B cell (primary cell): Measurements from ENCODE around the gene XYLT1. TPM values are rescaled to one million over a fixed set of nuclear protein-coding genes. Genes with fewer than 3 reads are reported as not detected.

Experiments
- ATAC-seq: fragments of 200-7000 bp; cut with Tn5 transposase; one replicate; pipeline ENCODE4 v1.10.0; 2021; ENCODE audit warnings: low read depth, mild to moderate bottlenecking, moderate number of reproducible peaks, moderate library complexity
- CTCF ChIA-PET: fragments of 350-600 bp; sonication (Branson Sonifier 250); formaldehyde crosslinking; loops from one replicate; lab custom pipeline; 2021; ENCODE audit warnings: antibody characterized with exemption, inconsistent platforms; lab: Charles Lee
- POLR2A ChIA-PET: fragments of 350-600 bp; sonication (Branson Sonifier 250); formaldehyde crosslinking; loops from one replicate; lab custom pipeline; 2021; ENCODE audit warnings: antibody characterized with exemption; lab: Charles Lee
- DNase-seq: peaks from one replicate; pipeline ENCODE4 v3.0.0; 2013
- H2AFZ ChIP-seq: 2 replicates; pipeline ENCODE4 v1.6.1; 2012; ENCODE audit warnings: mild to moderate bottlenecking, low read depth, low read length; ENCODE audit not compliant: insufficient read depth, poor library complexity, severe bottlenecking
- H3K27ac ChIP-seq, 2 donors: 1 replicate in 1 of 2; 2 replicates in 1 of 2; pipeline ENCODE4 v1.5.1; 2012 to 2013; ENCODE audit warnings: low read length in 2 of 2, mild to moderate bottlenecking in 2 of 2, moderate library complexity in 1 of 2
- H3K27me3 ChIP-seq, 4 experiments: fragments of 200-600 bp in 1 of 4; sonication (generic) in 1 of 4; replicated peaks in 1 of 4; 1 replicate in 2 of 4; 2 replicates in 2 of 4; pipeline versions ENCODE4 v1.6.1 to v1.7.0; 2013 to 2016; ENCODE audit warnings: low read length in 3 of 4, mild to moderate bottlenecking in 2 of 4, mixed read lengths in 1 of 4, moderate library complexity in 1 of 4; ENCODE audit not compliant: insufficient read depth in 4 of 4, control insufficient read depth in 3 of 4; ENCODE audit errors: control extremely low read depth in 1 of 4
- H3K36me3 ChIP-seq, 2 experiments: replicated peaks in 1 of 2; 1 replicate in 1 of 2; 2 replicates in 1 of 2; pipeline versions ENCODE4 v1.6.1 to v1.7.1; 2013; ENCODE audit warnings: low read length in 1 of 2; ENCODE audit not compliant: insufficient read depth in 2 of 2, control insufficient read depth in 1 of 2; ENCODE audit errors: control extremely low read depth in 1 of 2, extremely low read depth in 1 of 2
- H3K4me1 ChIP-seq, 2 donors: fragments of 200-600 bp in 1 of 2; sonication (generic) in 1 of 2; 1 replicate in 1 of 2; 2 replicates in 1 of 2; pipeline versions ENCODE4 v1.5.1 to v1.6.1; 2013 to 2017; ENCODE audit warnings: low read length in 2 of 2; ENCODE audit not compliant: control insufficient read depth in 2 of 2, insufficient read depth in 2 of 2
- H3K4me2 ChIP-seq: replicated peaks from 2 replicates; pipeline ENCODE3; 2012; ENCODE audit warnings: mild to moderate bottlenecking, low read depth, low read length; ENCODE audit not compliant: poor library complexity, severe bottlenecking
- H3K4me3 ChIP-seq, 5 experiments: fragments of 200-600 bp in 1 of 5; sonication (generic) in 1 of 5; 1 replicate in 3 of 5; 2 replicates in 2 of 5; pipeline versions ENCODE4 v1.5.1 to v1.7.0; 2011 to 2016; ENCODE audit warnings: low read length in 4 of 5, mild to moderate bottlenecking in 4 of 5, low read depth in 2 of 5, control low read depth in 1 of 5, moderate library complexity in 1 of 5; ENCODE audit not compliant: insufficient read depth in 1 of 5; ENCODE audit errors: control extremely low read depth in 1 of 5, extremely low read depth in 1 of 5
- H3K79me2 ChIP-seq: fragments of 200-600 bp; sonication (generic); one replicate; pipeline ENCODE4 v1.6.0; 2016; ENCODE audit warnings: low read length; ENCODE audit not compliant: control insufficient read depth, insufficient read depth
- H3K9ac ChIP-seq: fragments of 200-600 bp; sonication (generic); 2 replicates; pipeline ENCODE4 v1.6.1; 2017; ENCODE audit warnings: mild to moderate bottlenecking, low read length, moderate library complexity
- H3K9me3 ChIP-seq, 3 donors: one replicate each; pipeline versions ENCODE4 v1.6.1 to v1.7.1; 2013; ENCODE audit warnings: low read length in 2 of 3; ENCODE audit not compliant: control insufficient read depth in 2 of 3, insufficient read depth in 1 of 3; ENCODE audit errors: control extremely low read depth in 1 of 3
- H4K20me1 ChIP-seq: 2 replicates; pipeline ENCODE4 v1.6.0; 2012; ENCODE audit warnings: mild to moderate bottlenecking, low read length; ENCODE audit not compliant: insufficient read depth, control insufficient read depth, poor library complexity, severe bottlenecking
- H3K27ac Mint-ChIP-seq: one replicate; pipeline ENCODE4 v1.8.0; 2021; ENCODE audit warnings: mixed read lengths
- H3K27me3 Mint-ChIP-seq: one replicate; pipeline ENCODE4 v1.8.0; 2021; ENCODE audit warnings: mixed read lengths
- H3K4me1 Mint-ChIP-seq: one replicate; pipeline ENCODE4 v1.8.0; 2021; ENCODE audit warnings: mixed read lengths
- H3K4me3 Mint-ChIP-seq: one replicate; pipeline ENCODE4 v1.8.0; 2021; ENCODE audit warnings: mixed read lengths
- H3K9me3 Mint-ChIP-seq: one replicate; pipeline ENCODE4 v1.8.0; 2022; ENCODE audit warnings: mixed read lengths; ENCODE audit not compliant: insufficient read depth
- CTCF ChIP-seq: fragments of 200-600 bp; IDR thresholded peaks from one replicate; pipeline ENCODE4 v1.8.0; 2022; ENCODE audit warnings: antibody characterized with exemption, mild to moderate bottlenecking
- EZH2 ChIP-seq: IDR thresholded peaks from 2 replicates; pipeline ENCODE4 v1.6.1; 2012; ENCODE audit warnings: borderline replicate concordance, low read depth, mild to moderate bottlenecking, moderate library complexity, low read length; ENCODE audit not compliant: insufficient read depth, poor library complexity, severe bottlenecking
- WGBS: methylation state at CpG from one replicate; pipeline ENCODE4 v1.1.5; 2013; ENCODE audit warnings: missing lambda C conversion rate; ENCODE audit not compliant: insufficient coverage; 5-methylcytosine and 5-hydroxymethylcytosine counted together
- intact Hi-C: fragments of 100-400 bp; cut with micrococcal nuclease; formaldehyde crosslinking; loops from one replicate; pipeline ENCODE4 v1.10.0; 2022
- polyA plus RNA-seq: library from polyadenylated mRNA; depleted of rRNA; stranded (reverse); fragments of >200 nt; gene quantifications from 2 replicates; pipeline ENCODE4 v1.2.3, GENCODE V29; 2012
- total RNA-seq, 2 donors: library from RNA; stranded (reverse); fragments of 120-200 nt in 1 of 2; gene quantifications; 1 replicate in 1 of 2; 2 replicates in 1 of 2; pipeline versions ENCODE4 v1.2.3 to v1.2.4, GENCODE V29; 2013 to 2022

XYLT1 gene
- total and polyA plus RNA-seq, 2 donors (not counting 1 experiment from before 2014, with no cell fraction given): 8.7 to 59.6 TPM

- Histone ChIP-seq H3K4me2 (no peak overlapping the region), H3K4me3 (no peak overlapping the region), H3K79me2 (no peaks in the 10 kb centered on the region), H4K20me1 (peaks cover 16% of the 10 kb centered on the region), H2AFZ (no peak overlapping the region), H3K36me3 (peaks cover 3 to 42% of the 10 kb centered on the region in 2 experiments), H3K4me1 (peaks cover 0 to 3% of the 10 kb centered on the region in 2 donors), H3K27me3 (no peaks in the 10 kb centered on the region), H3K9ac (no peak overlapping the region), H3K9me3 (peaks cover 0 to 3% (median 0%) of the 10 kb centered on the region in 3 donors), H3K27ac (no peak overlapping the region)
- no peak for ATAC-seq
- intact Hi-C loops: loop anchor here (1.0 kb wide), 1 partner anchor 386 kb away; no protein-coding TSS in a partner anchor
- Mint-ChIP-seq H3K27me3 (no peaks in the 10 kb centered on the region), H3K9me3 (no peaks in the 10 kb centered on the region), H3K4me3 (no peak overlapping the region), H3K4me1 (no peaks in the 10 kb centered on the region), H3K27ac (no peak overlapping the region)
- POLR2A ChIA-PET: no interaction called here
- no peak for DNase-seq
- TF ChIP-seq EZH2: no peak
- WGBS: 88% methylated on average over 6 of the region's 6 CpGs
- CTCF ChIA-PET: interaction anchor here (0.7 to 2.3 kb wide), 11 partner anchors 11 to 386 kb away, joined by 3 to 19 read pairs (median 4); no protein-coding TSS in a partner anchor
These were observed 277.1 kb downstream of the XYLT1 start for GRCh38 chr16:17193566-17194100.

DNA sequence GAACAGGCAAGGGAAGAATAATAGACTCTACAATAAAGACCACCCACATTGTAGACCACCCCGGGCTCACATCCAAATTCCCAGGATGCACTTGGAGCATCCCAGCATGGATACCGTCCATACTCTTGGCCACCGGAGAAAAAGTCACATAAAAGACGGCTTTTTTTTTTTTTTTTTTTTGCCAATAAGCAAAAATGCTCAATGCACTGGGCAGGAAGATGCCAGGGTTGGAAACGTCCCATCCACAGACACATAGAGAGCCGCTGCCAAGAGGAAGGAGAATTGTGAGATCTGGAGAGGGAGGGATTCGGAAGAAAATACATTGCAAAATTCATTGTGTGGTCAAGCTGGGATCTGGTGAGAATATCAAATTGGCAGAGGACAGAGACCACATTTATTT, 286.7 kb downstream of the XYLT1 start:
- peaks cover 4% of the 10 kb centered on the region for H3K4me1 Mint-ChIP-seq
- no peaks in the 10 kb centered on the region for H3K9me3 ChIP-seq
- H3K4me2 ChIP-seq: no peak overlapping the region
- H3K36me3 ChIP-seq: peaks cover 0 to 21% of the 10 kb centered on the region in 2 experiments
- H3K4me3 Mint-ChIP-seq: no peak overlapping the region
- intact Hi-C loops: no loop called here
- no peaks in the 10 kb centered on the region for H3K9me3 Mint-ChIP-seq
- DNase-seq: no peak
- H3K27ac ChIP-seq: no peak overlapping the region
- no peaks in the 10 kb centered on the region for H3K79me2 ChIP-seq
- H3K27me3 ChIP-seq: no peaks in the 10 kb centered on the region
- no peak overlapping the region for H3K4me3 ChIP-seq
- H3K4me1 ChIP-seq: no peaks in the 10 kb centered on the region
- no peak overlapping the region for H2AFZ ChIP-seq
- H3K27ac Mint-ChIP-seq: no peak overlapping the region
- ChIA-PET CTCF (no interaction called here), POLR2A (no interaction called here)
- no peak for ATAC-seq
- 100% methylated on average over 2 of the region's 7 CpGs for whole genome bisulfite sequencing
- TF ChIP-seq EZH2 (no peak), CTCF (no peak)
- H4K20me1 ChIP-seq: no peaks in the 10 kb centered on the region
- H3K27me3 Mint-ChIP-seq: no peaks in the 10 kb centered on the region
- H3K9ac ChIP-seq: no peak overlapping the region
